Adipose tissue (tissue), 3 donors: ENCODE data around the gene TBC1D1. TPM values are rescaled to one million over a fixed set of nuclear protein-coding genes. Genes with fewer than 3 reads are reported as not detected.

Source experiments
- H3K27ac ChIP-seq: one replicate; pipeline ENCODE4 v1.5.1; 2013; ENCODE audit warnings: low read depth, low read length
- WGBS, 3 donors: extraction: QIAGEN DNeasy Blood & Tissue Kit; methylation state at CpG; one replicate each; pipeline ENCODE4 v1.1.7; 2013; 5-methylcytosine and 5-hydroxymethylcytosine counted together
- polyA plus RNA-seq, 3 donors: library from polyadenylated mRNA; stranded (reverse); fragments of 200-250 nt; gene quantifications; one replicate each; pipeline ENCODE4 v1.2.3, GENCODE V29; 2013
- donor health status: healthy with polysubstance abuse.
- donor health status: Bipolar disorder and iron deficiency.
- donor health status: healthy.

The TBC1D1 gene
- polyA plus RNA-seq, 3 donors = 11.7 to 45.8 (median 33.4) TPM

- WGBS, 3 donors = 44 to 68% (median 44%) methylated on average over 6 of the region's 6 CpGs
Measured at GRCh38 chr4:38114386-38115150, 223.7 kb downstream of the TBC1D1 start.

GRCh38 chr4:38115601-38116000 lies 224.7 kb downstream of the TBC1D1 start:
- WGBS, 3 donors = 89 to 98% (median 97%) methylated on average over 5 of the region's 5 CpGs
- H3K27ac ChIP-seq = no peak overlapping the region

More at GRCh38 chr4:38114386-38115150, 223.7 kb downstream of the TBC1D1 start:
- H3K27ac ChIP-seq = no peak overlapping the region

GRCh38 chr4:38117591-38117990 lies 226.7 kb downstream of the TBC1D1 start:
- WGBS, 3 donors = 72 to 91% (median 73%) methylated on average over 4 of the region's 4 CpGs
- no peak overlapping the region for H3K27ac ChIP-seq

DNA sequence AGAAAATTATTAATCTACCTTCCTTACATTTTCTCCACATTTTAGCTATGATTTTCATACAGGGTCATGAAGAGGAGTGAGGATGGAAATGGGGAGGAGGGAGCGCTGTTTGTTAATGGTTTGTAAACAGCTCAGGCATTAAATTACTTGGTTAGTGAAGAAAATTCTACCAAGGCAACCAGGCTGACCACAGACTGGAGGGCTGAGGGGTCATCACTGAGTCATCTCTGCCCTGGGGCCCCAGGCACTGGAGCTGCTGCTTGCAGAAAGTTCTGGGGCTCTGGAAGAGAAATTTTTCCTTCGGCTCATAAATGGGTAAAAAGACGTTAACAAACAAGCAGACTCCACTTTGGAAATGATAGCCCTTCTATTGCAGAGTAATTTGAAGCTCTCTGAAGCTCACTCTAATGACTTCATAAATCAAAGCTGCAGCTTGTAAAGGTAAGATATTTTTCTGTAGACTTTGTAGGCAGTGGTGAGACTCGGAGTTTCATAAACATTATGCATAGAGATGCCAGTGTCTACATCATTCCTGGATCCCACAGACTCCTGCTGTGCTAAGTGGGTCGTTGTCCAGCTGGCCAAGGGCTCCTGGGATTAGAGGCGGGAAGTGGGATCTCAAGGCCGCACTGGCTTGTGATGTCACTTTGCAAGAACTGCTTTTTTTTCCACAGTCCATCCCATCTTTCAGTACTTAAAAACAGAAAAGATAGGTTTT lies 228.9 kb downstream of the TBC1D1 start:
- WGBS, 3 donors = 64 to 68% (median 66%) methylated on average over 7 of the region's 7 CpGs
- no peak overlapping the region for H3K27ac ChIP-seq

DNA sequence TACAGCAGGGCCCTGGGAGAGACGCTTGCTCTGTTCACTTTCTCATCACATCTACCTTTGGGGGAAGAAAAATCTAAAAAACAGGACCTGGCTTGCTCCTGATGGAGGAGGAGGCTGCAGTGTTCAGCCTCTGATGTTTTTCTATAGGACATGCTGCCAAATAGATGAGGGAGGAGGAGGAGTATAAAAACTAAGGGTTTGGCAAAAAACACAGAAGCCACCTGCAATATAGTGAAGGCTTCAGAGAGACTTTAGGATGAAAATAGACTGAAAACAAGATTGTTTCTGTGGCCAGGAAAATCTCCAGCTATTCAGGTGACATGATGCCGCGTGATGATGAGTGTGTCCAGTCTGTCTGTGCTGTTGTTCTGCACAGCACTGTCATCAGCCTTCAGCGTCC lies 229.9 kb downstream of the TBC1D1 start:
- no peak overlapping the region for H3K27ac ChIP-seq
- WGBS, 3 donors = 95 to 98% (median 96%) methylated on average over 4 of the region's 4 CpGs

GRCh38 chr4:38122060-38122459 lies 231.2 kb downstream of the TBC1D1 start:
- WGBS, 3 donors = 95 to 97% (median 96%) methylated on average over 6 of the region's 6 CpGs
- H3K27ac ChIP-seq = no peak overlapping the region

- 79 to 88% (median 84%) methylated on average over 5 of the region's 5 CpGs for WGBS, 3 donors
- H3K27ac ChIP-seq = no peak overlapping the region
Measured at GRCh38 chr4:38123555-38123954, 232.7 kb downstream of the TBC1D1 start.

DNA sequence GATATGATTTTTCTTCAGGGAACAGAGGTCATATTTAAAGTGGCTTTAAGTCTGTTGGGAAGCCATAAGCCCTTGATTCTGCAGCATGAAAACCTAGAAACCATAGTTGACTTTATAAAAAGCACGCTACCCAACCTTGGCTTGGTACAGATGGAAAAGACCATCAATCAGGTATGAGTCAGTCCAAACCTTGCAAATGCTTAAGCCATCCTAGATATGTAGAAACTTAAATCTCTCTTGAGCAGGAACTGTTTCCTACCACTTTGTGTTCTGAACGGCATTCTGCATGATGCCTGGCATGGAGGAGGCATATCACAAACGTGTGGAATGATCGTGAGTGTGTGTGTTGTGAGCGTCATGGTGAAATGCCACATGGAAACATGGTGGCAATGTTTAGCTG lies 234.1 kb downstream of the TBC1D1 start:
- WGBS, 3 donors = 87 to 95% (median 94%) methylated on average over 5 of the region's 5 CpGs
- H3K27ac ChIP-seq = no peak overlapping the region

- 65 to 83% (median 70%) methylated on average over 2 of the region's 2 CpGs for WGBS, 3 donors
- no peak overlapping the region for H3K27ac ChIP-seq
Measured at GRCh38 chr4:38125816-38126215, 234.9 kb downstream of the TBC1D1 start.

DNA sequence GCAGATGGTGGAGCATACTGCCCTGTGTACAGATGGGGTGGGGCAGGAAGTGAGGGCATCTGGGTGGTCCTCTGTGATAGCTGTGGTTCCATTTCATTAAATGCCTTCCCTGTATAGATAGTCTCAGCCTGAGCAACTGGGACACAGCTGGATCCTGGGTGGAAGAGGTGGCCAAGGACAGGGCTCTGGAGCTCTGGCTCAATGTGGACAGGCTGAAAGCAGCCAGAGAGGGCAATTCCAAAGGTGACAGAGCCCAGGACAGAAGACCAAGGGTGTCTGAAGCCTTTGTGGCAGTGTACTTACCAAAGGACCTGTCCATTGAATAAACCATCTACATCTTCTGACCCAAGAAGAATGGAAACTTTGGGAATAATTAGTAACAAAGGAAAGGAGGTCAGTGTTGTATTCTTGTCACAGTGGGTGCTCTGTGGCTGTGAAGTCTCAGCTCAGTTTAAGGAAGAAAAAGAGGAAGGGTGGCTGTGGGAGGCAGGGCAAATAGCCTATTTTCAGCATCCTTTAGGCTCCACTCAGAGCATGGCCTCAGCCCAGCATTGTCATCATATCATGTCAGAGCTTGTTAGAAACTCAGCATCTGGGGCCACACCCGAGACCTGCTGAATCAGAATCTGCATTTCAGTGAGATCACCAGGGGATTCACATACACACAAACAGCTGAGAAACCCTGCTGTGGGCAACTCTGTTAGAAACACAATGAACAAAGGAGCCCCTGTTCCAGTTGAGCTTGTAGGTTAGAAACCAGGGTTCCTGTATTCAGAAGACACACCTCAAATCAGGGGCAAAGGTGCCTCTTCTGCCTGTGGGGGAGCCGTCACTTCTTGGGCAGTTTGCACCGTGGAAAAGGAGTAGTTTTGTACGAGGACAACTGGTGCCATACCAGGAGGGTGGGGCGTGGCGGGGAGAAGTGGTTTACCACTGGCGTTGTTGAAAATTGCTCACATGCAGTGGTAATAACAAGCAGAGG lies 237.9 kb downstream of the TBC1D1 start:
- 67 to 79% (median 68%) methylated on average over 7 of the region's 7 CpGs for WGBS, 3 donors
- H3K27ac ChIP-seq = no peak overlapping the region

DNA sequence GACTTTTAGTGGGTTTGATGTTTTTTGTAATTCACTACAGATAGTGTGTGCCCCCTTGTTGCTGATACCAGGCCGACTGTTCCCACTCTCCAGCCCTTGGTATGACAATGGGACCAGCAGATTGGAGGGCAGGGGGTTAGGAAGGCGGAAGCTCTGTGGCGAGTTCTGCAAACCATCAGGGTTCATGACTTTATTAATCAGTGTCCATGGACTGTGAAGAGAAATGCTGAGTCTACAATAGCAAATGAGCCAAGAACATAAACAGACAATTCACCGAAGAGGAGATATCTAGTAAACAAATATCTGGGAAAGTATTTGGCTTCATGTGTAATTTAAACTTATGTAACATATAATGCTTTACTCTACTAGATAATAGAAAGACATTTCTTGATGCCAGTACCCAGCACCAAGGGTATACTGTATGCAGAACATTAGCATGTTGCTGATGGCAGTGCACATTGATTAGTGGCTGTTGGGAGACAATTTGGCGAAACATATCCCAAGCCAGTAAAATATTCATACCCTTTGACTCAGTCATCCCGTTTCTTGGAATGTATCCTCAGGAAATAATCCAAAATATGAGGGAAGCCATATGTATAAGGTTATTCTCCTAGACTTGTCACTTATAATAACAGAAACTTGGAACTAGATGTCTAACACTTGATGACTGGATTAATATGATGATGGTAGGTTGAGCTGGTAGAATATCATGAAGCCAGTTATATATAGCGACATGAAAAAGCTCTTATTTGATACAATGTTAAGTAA lies 238.8 kb downstream of the TBC1D1 start:
- 73 to 82% (median 76%) methylated on average over 7 of the region's 7 CpGs for WGBS, 3 donors
- no peak overlapping the region for H3K27ac ChIP-seq

DNA sequence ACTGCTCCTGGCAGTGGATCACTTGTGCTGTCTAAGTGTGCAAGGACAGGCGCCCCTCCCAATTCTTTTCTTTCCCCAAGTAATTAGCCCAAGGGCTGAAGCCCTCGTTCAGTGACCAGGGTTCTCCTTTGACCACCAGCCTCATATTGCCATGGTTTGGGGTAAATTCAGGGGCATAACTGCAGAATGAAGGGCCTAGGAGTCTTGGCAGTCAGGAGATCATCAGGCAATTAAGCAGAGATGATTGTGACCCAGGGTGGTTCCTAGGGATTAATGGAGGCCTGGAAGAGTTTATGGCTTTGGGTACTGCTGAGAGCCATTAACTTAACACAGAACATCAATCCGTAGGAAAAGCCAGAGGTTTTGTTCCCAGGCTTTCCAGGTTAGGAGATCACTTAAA lies 240.0 kb downstream of the TBC1D1 start:
- H3K27ac ChIP-seq = no peak overlapping the region
- 71 to 86% (median 85%) methylated on average over 3 of the region's 3 CpGs for WGBS, 3 donors

DNA sequence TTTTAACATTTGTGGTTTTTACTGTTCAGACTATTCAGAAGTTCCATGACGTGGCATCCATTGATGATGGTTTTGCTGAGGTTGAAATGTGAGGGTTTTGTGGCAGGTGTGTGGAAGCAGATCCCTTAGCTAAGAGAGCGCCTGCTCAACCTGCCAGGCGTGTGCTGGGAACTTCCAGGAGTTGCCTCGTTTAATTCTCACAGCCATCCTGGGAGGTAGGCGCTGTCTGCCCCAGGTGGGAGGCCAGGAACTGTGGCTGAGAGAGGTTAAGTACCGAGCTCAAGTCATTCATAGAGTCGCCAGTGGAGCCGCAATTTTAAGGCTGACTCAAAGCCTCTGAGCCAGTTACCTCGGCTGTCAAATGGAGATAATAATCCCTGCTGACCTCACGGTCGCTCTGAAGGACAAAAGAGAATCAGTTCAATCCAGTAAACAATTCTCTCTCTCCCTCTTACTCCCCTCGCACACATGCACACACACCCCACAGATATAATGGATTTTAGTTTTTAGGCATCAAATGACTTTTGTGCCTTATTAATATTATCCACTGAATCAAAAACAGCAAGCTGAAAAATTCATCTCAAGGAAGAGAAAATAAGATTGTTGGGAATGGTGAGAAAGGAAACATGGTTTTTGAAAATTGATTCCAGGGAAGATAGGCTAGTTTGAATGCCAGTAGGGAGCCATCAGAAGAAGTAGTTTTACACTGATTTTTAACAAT lies 240.6 kb downstream of the TBC1D1 start:
- no peak overlapping the region for H3K27ac ChIP-seq
- 54 to 76% (median 74%) methylated on average over 12 of the region's 12 CpGs for WGBS, 3 donors

DNA sequence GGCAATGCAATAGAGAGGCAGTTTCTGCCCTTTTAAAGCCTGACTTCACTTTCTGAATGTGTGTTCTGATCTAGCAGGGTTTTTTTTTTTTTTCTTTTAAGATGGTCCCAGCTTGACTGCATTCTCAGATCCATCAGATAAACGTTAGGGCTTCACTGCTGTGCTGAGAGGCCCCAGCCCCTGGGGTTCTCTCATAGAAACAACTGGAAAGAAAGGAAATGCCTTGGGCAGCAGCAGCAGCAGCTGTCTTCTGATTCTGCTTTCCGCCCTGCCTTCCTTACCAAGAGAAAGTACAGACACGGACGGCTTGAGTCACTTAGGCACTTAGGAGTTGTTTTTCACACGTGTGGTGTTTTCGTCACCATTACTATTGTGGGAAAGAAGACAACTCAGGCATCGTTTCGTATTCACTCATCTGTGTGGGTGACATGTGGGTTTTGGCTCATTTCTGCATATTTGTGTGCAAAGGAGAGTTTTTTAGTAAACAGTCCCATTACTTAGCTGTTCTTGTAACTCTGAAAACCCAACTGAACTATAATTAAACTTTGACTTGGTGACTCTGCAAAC lies 241.3 kb downstream of the TBC1D1 start:
- H3K27ac ChIP-seq = no peak overlapping the region
- 11 to 27% (median 25%) methylated on average over 8 of the region's 8 CpGs for WGBS, 3 donors

- H3K27ac ChIP-seq = no peak overlapping the region
- WGBS, 3 donors = 32 to 93% (median 91%) methylated on average over 14 of the region's 14 CpGs
Measured at GRCh38 chr4:38132843-38133662, 242.2 kb downstream of the TBC1D1 start.

DNA sequence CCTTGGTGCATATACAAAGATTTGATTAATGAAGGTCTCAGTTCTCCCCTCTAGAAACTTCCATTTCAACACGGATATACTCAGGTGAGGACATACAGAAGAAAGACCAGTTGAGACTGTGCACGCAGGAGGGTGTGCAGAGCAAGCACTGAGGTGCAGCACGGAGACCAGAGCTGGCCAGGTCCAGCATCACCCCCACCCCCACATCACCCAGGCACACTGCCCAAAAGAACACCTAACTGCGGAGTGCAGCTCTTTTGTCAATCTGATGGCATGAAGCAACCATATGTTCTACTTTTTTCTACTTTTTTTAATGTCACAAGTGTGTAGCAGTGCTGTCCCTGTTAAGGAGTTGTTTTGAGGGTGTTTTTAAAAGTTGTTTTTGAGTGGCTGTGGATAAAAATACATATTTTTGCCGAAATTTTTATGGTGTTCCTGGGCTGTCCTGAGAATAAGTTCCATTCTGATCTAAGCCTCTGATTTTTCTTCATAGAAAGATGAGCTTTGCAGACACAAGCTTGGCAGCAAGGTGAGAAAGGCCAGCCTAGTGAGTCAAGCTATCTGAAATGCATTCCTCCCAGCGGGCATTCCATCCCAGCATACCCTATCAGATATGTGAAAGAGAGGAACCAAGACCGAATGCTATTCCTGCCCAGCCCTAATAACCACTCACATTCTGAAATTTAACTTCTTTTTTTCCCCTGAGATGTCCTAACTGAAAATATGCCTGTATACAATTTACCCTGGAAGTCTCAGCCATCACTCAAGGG lies 243.0 kb downstream of the TBC1D1 start:
- H3K27ac ChIP-seq = no peak overlapping the region
- 34 to 85% (median 82%) methylated on average over 7 of the region's 7 CpGs for WGBS, 3 donors
